Measurements from ENCODE around the gene ZNF615. TPM values are rescaled to one million over a fixed set of nuclear protein-coding genes. Genes with fewer than 3 reads are reported as not detected.

Gene ZNF615
- total and polyA plus RNA-seq, 2 of the 4 experiments (the other 2 are of a cell fraction): 2.0 to 10.9 TPM

DNA sequence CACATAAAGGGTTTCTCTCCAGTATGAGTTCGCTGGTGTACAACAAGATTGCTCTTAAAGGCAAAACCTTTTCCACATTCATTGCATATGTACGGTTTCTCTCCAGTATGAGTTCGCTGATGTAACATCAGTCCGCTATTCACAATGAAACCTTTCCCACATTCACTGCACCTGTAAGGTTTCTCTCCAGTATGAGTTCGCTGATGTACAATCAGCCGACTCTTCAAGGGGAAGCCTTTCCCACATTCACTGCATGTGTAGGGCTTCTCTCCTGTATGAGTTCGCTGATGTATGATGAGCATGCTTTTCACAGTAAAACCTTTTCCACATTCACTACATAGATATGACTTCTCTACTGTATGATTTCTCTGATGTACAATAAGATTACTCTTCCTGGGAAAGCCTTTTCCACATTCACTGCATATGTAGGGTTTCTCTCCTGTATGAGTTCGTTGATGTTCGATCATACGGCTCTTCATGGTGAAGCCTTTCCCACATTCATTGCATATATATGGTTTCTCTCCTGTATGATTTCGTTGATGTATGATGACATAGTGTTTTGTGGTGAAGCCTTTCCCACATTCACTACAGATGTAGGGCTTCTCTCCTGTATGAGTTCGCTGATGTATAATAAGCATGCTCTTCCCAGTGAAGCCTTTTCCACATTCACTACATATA, 26.2 kb upstream of the ZNF615 start:
- Histone ChIP-seq H4K8ac (ENCODE audit: low read depth in 2 of 2, low read length in 2 of 2) (no peak overlapping the region), H4K91ac (ENCODE audit: insufficient read depth, low read depth, low read length) (no peak overlapping the region), H2AFZ (replicated peaks; ENCODE audit: low read length, poor library complexity) (no peak overlapping the region), H3K4ac (ENCODE audit: low read depth, low read length) (no peak overlapping the region), H3K27ac (ENCODE audit: insufficient read depth, low read length) (no peak overlapping the region), H3K4me1 (ENCODE audit: control insufficient read depth, insufficient read depth, low read length) (no peaks in the 10 kb centered on the region), H2BK120ac (ENCODE audit: low read depth, low read length) (no peak overlapping the region), H3K27me3 (ENCODE audit: control insufficient read depth, insufficient read depth, low read length) (no peaks in the 10 kb centered on the region), H3K9me3 (ENCODE audit: control insufficient read depth, insufficient read depth, low read length) (peaks cover 65% of the 10 kb centered on the region), H3K4me2 (ENCODE audit: low read depth, low read length) (no peak overlapping the region), H2BK20ac (ENCODE audit: low read depth, low read length) (no peak overlapping the region), H3K4me3 (ENCODE audit: insufficient read depth, low read depth, low read length) (no peak overlapping the region), H3K56ac (ENCODE audit: extremely low read depth, insufficient read depth, low read length) (no peak overlapping the region), H3K9me1 (ENCODE audit: insufficient read depth, low read length) (no peaks in the 10 kb centered on the region), H4K5ac (ENCODE audit: low read depth, low read length) (no peak overlapping the region), H2BK15ac (ENCODE audit: low read depth, low read length) (no peak overlapping the region), H3K14ac (replicated peaks; ENCODE audit: low read depth, low read length) (no peak overlapping the region), H2BK5ac (ENCODE audit: low read depth, low read length, poor library complexity, severe bottlenecking) (no peak overlapping the region), H3K36me3 (ENCODE audit: control insufficient read depth, insufficient read depth, low read length) (peaks cover 49% of the 10 kb centered on the region), H2AK9ac (replicated peaks; ENCODE audit: low read depth, low read length, poor library complexity) (no peak overlapping the region), H3K79me1 (ENCODE audit: low read depth in 1 of 2, low read length in 2 of 2) (no peaks in the 10 kb centered on the region), H4K20me1 (ENCODE audit: insufficient read depth, low read length) (no peaks in the 10 kb centered on the region), H2AK5ac (ENCODE audit: low read depth, low read length) (no peak overlapping the region), H3K23ac (ENCODE audit: low read depth, low read length) (no peak overlapping the region), H3K9ac (ENCODE audit: low read depth, low read length) (no peak overlapping the region), H3K18ac (ENCODE audit: low read depth, low read length) (no peak overlapping the region)
- TF ChIP-seq POLR2A (IDR thresholded peaks at IDR 0.05; ENCODE audit: low read depth, low read length): no peak
- TF ChIP-seq RAD21 (IDR thresholded peaks at IDR 0.05; ENCODE audit: low read length): no peak
- DNase-seq (peak; percentile 8), ATAC-seq (ENCODE audit: low read depth) (no peak)
- dilution Hi-C loops (cut with HindIII; ENCODE audit: low sequenced_read_pairs, unreplicated experiment) (no loop called here), intact Hi-C loops (cut with micrococcal nuclease) (no loop called here), in situ Hi-C loops (cut with MboI; ENCODE audit: low sequenced_read_pairs) (no loop called here)
- 100% methylated on average over 1 of the region's 12 CpGs; no CpG with 5 or more reads in 1 of the 2 experiments for WGBS, 2 experiments (ENCODE audit: extremely low coverage in 2 of 2, insufficient read length in 1 of 2)
- POLR2A ChIA-PET (ENCODE audit: unreplicated experiment): no interaction called here
- CTCF ChIA-PET: no interaction called here
- BruUV-seq (replicated peaks): no TSS peak

Data from IMR-90 (cell line).